DOHH2 (cell line): Measurements from ENCODE around the gene POLDIP3.
"Not testable (repeated sequence)": the region's sequence is repeated elsewhere in the genome, so short reads cannot be mapped to it uniquely, and the experiment has no call there.

Source experiments
- CTCF ChIP-seq: fragments of 200-600 bp; sonication (generic); IDR thresholded peaks from one replicate; pipeline ENCODE4 v1.5.1; 2014; ENCODE audit warnings: antibody characterized with exemption, mild to moderate bottlenecking, low read depth, low read length; ENCODE audit not compliant: poor library complexity, severe bottlenecking
- EZH2phosphoT487 ChIP-seq: fragments of 200-600 bp; sonication (generic); IDR thresholded peaks from 2 replicates; pipeline ENCODE4 v1.6.1; 2017; ENCODE audit warnings: borderline replicate concordance, mild to moderate bottlenecking, antibody characterized with exemption, low read length, moderate library complexity, mixed read lengths

DNA sequence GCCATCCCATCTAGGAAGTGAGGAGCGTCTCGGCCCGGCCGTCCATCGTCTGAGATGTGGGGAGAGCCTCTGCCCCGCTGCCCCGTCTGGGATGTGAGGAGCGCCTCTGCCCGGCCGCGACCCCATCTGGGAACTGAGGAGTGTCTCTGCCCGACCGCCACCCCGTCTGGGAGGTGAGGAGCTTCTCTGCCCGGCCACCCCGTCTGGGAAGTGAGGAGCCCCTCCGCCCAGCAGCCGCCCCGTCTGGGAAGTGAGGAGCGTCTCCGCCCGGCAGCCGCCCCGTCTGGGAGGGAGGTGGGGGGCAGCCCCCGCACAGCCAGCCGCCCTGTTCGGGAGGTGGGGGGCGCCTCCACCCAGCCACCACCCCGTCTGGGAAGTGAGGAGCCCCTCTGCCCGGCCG is 7.0 kb downstream of the POLDIP3 start:
- TF ChIP-seq CTCF, EZH2phosphoT487: not testable (repeated sequence)
